H1 (cell line): ENCODE measurements around the gene ABCA2. TPM values are rescaled to one million over a fixed set of nuclear protein-coding genes. Genes with fewer than 3 reads are reported as not detected.
A peak's percentile ranks its signal among the peaks of the same experiment; 100 is the strongest.

Experiments
- ATF2 ChIP-seq: IDR thresholded peaks from 2 replicates; pipeline ENCODE4 v1.6.1; 2012; ENCODE audit warnings: low read length, inconsistent platforms
- BACH1 ChIP-seq: IDR thresholded peaks from 2 replicates; pipeline ENCODE4 v1.6.1; 2012; ENCODE audit warnings: low read length, improper control_type of control experiment
- BRCA1 ChIP-seq: IDR thresholded peaks from 2 replicates; pipeline ENCODE4 v1.6.1; 2012; ENCODE audit warnings: low read depth, low read length, improper control_type of control experiment
- CEBPB ChIP-seq: IDR thresholded peaks from 2 replicates; pipeline ENCODE4 v1.6.1; 2012; ENCODE audit warnings: low read depth, low read length
- EP300 ChIP-seq, 2 experiments: IDR thresholded peaks; 1 replicate in 1 of 2; 2 replicates in 1 of 2; pipeline ENCODE4 v1.6.1; 2011 to 2012; ENCODE audit warnings: low read depth in 2 of 2, low read length in 2 of 2, mild to moderate bottlenecking in 2 of 2, borderline replicate concordance in 1 of 2, inconsistent platforms in 1 of 2, moderate library complexity in 1 of 2
- EZH2 ChIP-seq: fragments of 200-600 bp; sonication (generic); IDR thresholded peaks from 2 replicates; pipeline ENCODE4 v1.7.1; 2012; ENCODE audit warnings: low read depth, mild to moderate bottlenecking, moderate library complexity, low read length, inconsistent platforms; ENCODE audit not compliant: severe bottlenecking
- GABPA ChIP-seq: IDR thresholded peaks from 2 replicates; pipeline ENCODE4 v1.6.1; 2011; ENCODE audit warnings: mild to moderate bottlenecking, low read length, moderate library complexity, borderline replicate concordance; ENCODE audit not compliant: insufficient read depth
- KDM1A ChIP-seq: fragments of 200-600, 300-600 bp; sonication (generic); IDR thresholded peaks from 2 replicates; pipeline ENCODE4 v1.7.1; 2016; ENCODE audit warnings: mild to moderate bottlenecking, low read length, borderline replicate concordance
- KDM5A ChIP-seq: fragments of 200-600 bp; IDR thresholded peaks from 2 replicates; pipeline ENCODE4 v1.7.1; 2012; ENCODE audit warnings: mild to moderate bottlenecking, low read length, inconsistent platforms, mixed read lengths
- MAFK ChIP-seq: IDR thresholded peaks from 2 replicates; pipeline ENCODE4 v1.6.1; 2012; ENCODE audit warnings: low read depth, mild to moderate bottlenecking, improper control_type of control experiment, low read length
- NRF1 ChIP-seq: IDR thresholded peaks from 2 replicates; pipeline ENCODE4 v1.6.1; 2011; ENCODE audit warnings: mild to moderate bottlenecking, low read depth, low read length, improper control_type of control experiment
- POLR2A ChIP-seq, 2 experiments: IDR thresholded peaks; 1 replicate in 1 of 2; 2 replicates in 1 of 2; pipeline ENCODE4 v1.6.1; 2011; ENCODE audit warnings: low read depth in 2 of 2, low read length in 2 of 2, mild to moderate bottlenecking in 2 of 2; ENCODE audit errors: control extremely low read depth in 1 of 2
- RAD21 ChIP-seq, 2 experiments: IDR thresholded peaks in 1 of 2; conservative IDR thresholded peaks in 1 of 2; 2 replicates each; pipeline ENCODE4 v1.6.1; 2011; ENCODE audit warnings: low read depth in 2 of 2, low read length in 2 of 2, improper control_type of control experiment in 1 of 2, inconsistent platforms in 1 of 2, mild to moderate bottlenecking in 1 of 2, moderate library complexity in 1 of 2
- RBBP5 ChIP-seq: IDR thresholded peaks from 2 replicates; pipeline ENCODE4 v1.7.1; 2012; ENCODE audit warnings: low read depth, mild to moderate bottlenecking, inconsistent platforms, low read length, moderate library complexity, borderline replicate concordance
- RFX5 ChIP-seq: IDR thresholded peaks from 2 replicates; pipeline ENCODE4 v1.6.1; 2011; ENCODE audit warnings: low read depth, low read length, improper control_type of control experiment, borderline replicate concordance
- SIN3A ChIP-seq, 2 experiments: IDR thresholded peaks in 1 of 2; conservative IDR thresholded peaks in 1 of 2; 2 replicates each; pipeline ENCODE4 v1.6.1; 2011 to 2012; ENCODE audit warnings: low read length in 2 of 2, improper control_type of control experiment in 1 of 2, low read depth in 1 of 2, mild to moderate bottlenecking in 1 of 2
- SRF ChIP-seq: IDR thresholded peaks from 2 replicates; pipeline ENCODE4 v1.6.1; 2011; ENCODE audit warnings: mild to moderate bottlenecking, low read depth, low read length, moderate library complexity
- TBP ChIP-seq: IDR thresholded peaks from 2 replicates; pipeline ENCODE4 v1.6.1; 2011; ENCODE audit warnings: low read depth, low read length, improper control_type of control experiment
- polyA plus RNA-seq, 7 experiments: library from polyadenylated mRNA; depleted of rRNA in 3 of 7; stranded (reverse) in 5 of 7; unstranded in 2 of 7; fragments of >200 nt in 5 of 7; fragments of 200-250 nt in 2 of 7; gene quantifications; 1 replicate in 5 of 7; 2 replicates in 1 of 7; 4 replicates in 1 of 7; pipeline versions ENCODE4 v1.2.1 to v1.2.3, GENCODE V29; 2011 to 2013; ENCODE audit warnings: missing spikeins in 2 of 7, mixed read lengths in 2 of 7
- total RNA-seq: library from RNA; stranded (reverse); fragmentation: NEBNext Ultra II Directional; extraction: Animal tissue kit (Norgen Biotek cat#: 25700); gene quantifications from 2 replicates; pipeline ENCODE4 v1.2.1, GENCODE V29; 2021

Gene ABCA2
- total and polyA plus RNA-seq, 2 of the 8 experiments (the other 6 are each of a cell fraction or from before 2014, with no cell fraction given) = 12.5 to 14.3 TPM

- TF ChIP-seq ATF2 (no peak), SIN3A (conservative IDR thresholded peaks at IDR 0.05 in 1 of 2, IDR thresholded peaks at IDR 0.05 in 1 of 2; ENCODE audit: low read depth in 1 of 2, low read length in 2 of 2) (no peak; a peak in 1 of 4 replicates), TBP (peak; percentile 54), EZH2 (no peak), SRF (no peak), KDM5A (no peak), NRF1 (no peak), MAFK (peak; percentile 9; the same call in 1 of the 2 replicates), KDM1A (no peak), EP300 (IDR thresholded peaks at IDR 0.05; ENCODE audit: borderline replicate concordance in 1 of 2, low read depth in 2 of 2, low read length in 2 of 2) (no peak), GABPA (no peak), RBBP5 (no peak), BACH1 (peak; percentile 14; the same call in 1 of the 2 replicates), RFX5 (no peak), RAD21 (IDR thresholded peaks at IDR 0.05 in 1 of 2, conservative IDR thresholded peaks at IDR 0.05 in 1 of 2; ENCODE audit: low read depth in 2 of 2, low read length in 2 of 2) (no peak), CEBPB (no peak), BRCA1 (no peak), POLR2A (IDR thresholded peaks at IDR 0.05; ENCODE audit: control extremely low read depth in 1 of 2, low read depth in 2 of 2, low read length in 2 of 2) (no peak)
Observed at GRCh38 chr9:137021979-137022661, 5.9 kb downstream of the ABCA2 start (continued).
